Neural cell (in vitro differentiated cells): ENCODE data around the gene CD200R1L. TPM values are rescaled to one million over a fixed set of nuclear protein-coding genes. Genes with fewer than 3 reads are reported as not detected.

Source experiments
- H2AFZ ChIP-seq: fragments of 200-600, 300-800 bp; sonication (generic), shearing (Covaris generic); 2 replicates; pipeline ENCODE4 v1.6.0; 2014; ENCODE audit warnings: low read depth, mild to moderate bottlenecking, antibody characterized with exemption, low read length, moderate library complexity
- H3F3A ChIP-seq: fragments of 200-600 bp; shearing (Covaris generic); 2 replicates; pipeline ENCODE4 v1.6.1; 2016; ENCODE audit warnings: mild to moderate bottlenecking, moderate library complexity, mixed read lengths, antibody characterized with exemption, low read length; ENCODE audit not compliant: insufficient read depth, poor library complexity, severe bottlenecking
- H3K27ac ChIP-seq: fragments of 200-600, 300-800 bp; sonication (generic), shearing (Covaris generic); 2 replicates; pipeline ENCODE4 v1.5.1; 2014; ENCODE audit warnings: mild to moderate bottlenecking, low read length, moderate library complexity
- H3K27me3 ChIP-seq: fragments of 300-800, 200-600 bp; sonication (generic), shearing (Covaris generic); 2 replicates; pipeline ENCODE4 v1.6.0; 2014; ENCODE audit warnings: mild to moderate bottlenecking, low read depth, low read length, moderate library complexity; ENCODE audit not compliant: insufficient read depth
- H3K36me3 ChIP-seq: fragments of 300-800, 200-600 bp; sonication (generic), shearing (Covaris generic); 2 replicates; pipeline ENCODE4 v1.5.1; 2014; ENCODE audit warnings: mild to moderate bottlenecking, antibody characterized with exemption, low read length, moderate library complexity; ENCODE audit not compliant: insufficient read depth
- H3K4me2 ChIP-seq: fragments of 300-800, 200-600 bp; sonication (generic), shearing (Covaris generic); 2 replicates; pipeline ENCODE4 v1.6.0; 2014; ENCODE audit warnings: mild to moderate bottlenecking, low read length
- H3K4me3 ChIP-seq: fragments of 300-800, 200-600 bp; sonication (generic), shearing (Covaris generic); 2 replicates; pipeline ENCODE4 v1.5.1; 2014; ENCODE audit warnings: mild to moderate bottlenecking, low read length, moderate library complexity
- H3K79me2 ChIP-seq: fragments of 200-600 bp; shearing (Covaris generic); replicated peaks from 2 replicates; pipeline ENCODE4 v1.6.0; 2014; ENCODE audit warnings: mild to moderate bottlenecking, low read length, moderate library complexity; ENCODE audit not compliant: insufficient read depth
- H3K9ac ChIP-seq: fragments of 300-800, 200-600 bp; sonication (generic), shearing (Covaris generic); 2 replicates; pipeline ENCODE4 v1.6.1; 2016; ENCODE audit warnings: mild to moderate bottlenecking, low read length, mixed read lengths
- H3K9me2 ChIP-seq: fragments of 200-600 bp; shearing (Covaris generic); 2 replicates; pipeline ENCODE4 v1.6.1; 2016; ENCODE audit warnings: mild to moderate bottlenecking, low read length, mixed read lengths; ENCODE audit not compliant: insufficient read depth
- H3K9me3 ChIP-seq: fragments of 200-600, 300-800 bp; sonication (generic), shearing (Covaris generic); 2 replicates; pipeline ENCODE4 v1.6.1; 2016; ENCODE audit warnings: mild to moderate bottlenecking, mixed run types, low read length, moderate library complexity, mixed read lengths
- H4K20me1 ChIP-seq: fragments of 200-600 bp; shearing (Covaris generic); 2 replicates; pipeline ENCODE4 v1.6.1; 2016; ENCODE audit warnings: mild to moderate bottlenecking, mixed run types; ENCODE audit not compliant: insufficient read depth
- EP300 ChIP-seq: fragments of 450-650 bp; conservative IDR thresholded peaks from 2 replicates; pipeline ENCODE4 v1.6.1; 2014; ENCODE audit warnings: antibody characterized with exemption, mild to moderate bottlenecking, moderate library complexity; ENCODE audit not compliant: poor library complexity, severe bottlenecking
- EZH2 ChIP-seq: fragments of 200-600, 300-800 bp; shearing (Covaris generic), sonication (generic); IDR thresholded peaks from 2 replicates; pipeline ENCODE4 v1.6.1; 2014; ENCODE audit warnings: antibody characterized with exemption, low read length, borderline replicate concordance, mild to moderate bottlenecking; ENCODE audit not compliant: insufficient read depth, poor library complexity, severe bottlenecking
- MXI1 ChIP-seq: fragments of 450-650 bp; conservative IDR thresholded peaks from 2 replicates; pipeline ENCODE4 v1.6.1; 2014; ENCODE audit warnings: antibody characterized with exemption, mild to moderate bottlenecking; ENCODE audit not compliant: poor library complexity, severe bottlenecking
- POLR2AphosphoS5 ChIP-seq: IDR thresholded peaks from 2 replicates; pipeline ENCODE4 v1.6.1; 2012
- RAD21 ChIP-seq: fragments of 450-650 bp; conservative IDR thresholded peaks from 2 replicates; pipeline ENCODE4 v1.6.1; 2014; ENCODE audit warnings: antibody characterized with exemption, mild to moderate bottlenecking, moderate library complexity
- SMC3 ChIP-seq: fragments of 450-650 bp; conservative IDR thresholded peaks from 2 replicates; pipeline ENCODE4 v1.6.1; 2014; ENCODE audit warnings: antibody characterized with exemption, mild to moderate bottlenecking, moderate library complexity; ENCODE audit not compliant: poor library complexity
- TAF1 ChIP-seq: IDR thresholded peaks from 2 replicates; pipeline ENCODE4 v1.6.1; 2012; ENCODE audit warnings: low read depth
- polyA plus RNA-seq: library from polyadenylated mRNA; depleted of rRNA; stranded (reverse); fragments of >200 nt; gene quantifications from 2 replicates; pipeline ENCODE4 v1.2.3, GENCODE V29; 2014
- TF ChIP-seq, protein P1 (sequence below): IDR thresholded peaks from 2 replicates; pipeline ENCODE4 v1.6.1; 2012; ENCODE audit warnings: borderline replicate concordance
- TF ChIP-seq, protein P2 (sequence below): fragments of 450-650 bp; IDR thresholded peaks from 2 replicates; pipeline ENCODE4 v1.5.1; 2014; ENCODE audit warnings: antibody characterized with exemption, mild to moderate bottlenecking, moderate library complexity; ENCODE audit not compliant: poor library complexity, severe bottlenecking

CD200R1L gene
- polyA plus RNA-seq, 1 donor from 2014 or later, result not detected

DNA sequence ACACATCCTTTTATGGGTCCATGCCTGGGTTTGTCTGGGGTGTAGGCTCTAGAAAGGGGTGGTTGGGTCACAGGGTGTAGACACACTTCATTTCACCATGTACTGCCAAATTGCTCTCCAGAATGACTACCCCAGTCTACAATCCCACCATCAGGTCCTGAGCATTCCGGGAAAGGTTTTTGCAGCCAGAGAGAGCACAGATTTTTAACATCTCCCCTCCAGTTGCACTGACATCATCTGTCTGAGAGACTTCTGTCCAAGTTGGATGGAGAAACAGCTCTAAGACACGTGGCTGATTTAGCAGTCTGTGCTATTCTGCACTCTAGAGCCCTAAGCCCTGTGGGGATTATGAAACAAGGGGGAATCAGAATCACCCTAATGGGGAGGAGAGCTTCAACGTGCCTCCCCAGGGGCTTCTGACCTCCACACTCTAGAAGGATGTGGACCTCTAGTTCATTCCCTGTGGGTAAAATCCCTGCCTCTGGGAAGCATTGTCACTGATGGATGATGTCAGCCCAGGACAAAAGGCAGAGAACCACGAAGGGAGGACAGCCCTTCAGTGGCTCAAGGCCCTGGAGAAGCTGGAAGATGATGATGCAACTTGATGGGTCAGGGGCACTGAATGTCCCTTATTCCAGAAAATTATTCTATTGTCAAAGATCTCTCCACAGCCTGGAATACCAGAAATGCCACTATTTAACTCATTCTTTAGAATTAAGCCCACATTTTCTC is 71.5 kb downstream of the CD200R1L start:
- H3K4me2 ChIP-seq, result no peak overlapping the region
- H3K27ac ChIP-seq, result no peak overlapping the region
- no peaks in the 10 kb centered on the region for H3K79me2 ChIP-seq
- H4K20me1 ChIP-seq, result no peaks in the 10 kb centered on the region
- H3K9ac ChIP-seq, result no peak overlapping the region
- H3K36me3 ChIP-seq, result no peaks in the 10 kb centered on the region
- no peaks in the 10 kb centered on the region for H3F3A ChIP-seq
- no peaks in the 10 kb centered on the region for H3K9me3 ChIP-seq
- TF ChIP-seq EP300, result no peak
- no peak for TF ChIP-seq SMC3
- no peak for TF ChIP-seq POLR2AphosphoS5
- TF ChIP-seq MXI1, result no peak
- TF ChIP-seq, protein P1, sequence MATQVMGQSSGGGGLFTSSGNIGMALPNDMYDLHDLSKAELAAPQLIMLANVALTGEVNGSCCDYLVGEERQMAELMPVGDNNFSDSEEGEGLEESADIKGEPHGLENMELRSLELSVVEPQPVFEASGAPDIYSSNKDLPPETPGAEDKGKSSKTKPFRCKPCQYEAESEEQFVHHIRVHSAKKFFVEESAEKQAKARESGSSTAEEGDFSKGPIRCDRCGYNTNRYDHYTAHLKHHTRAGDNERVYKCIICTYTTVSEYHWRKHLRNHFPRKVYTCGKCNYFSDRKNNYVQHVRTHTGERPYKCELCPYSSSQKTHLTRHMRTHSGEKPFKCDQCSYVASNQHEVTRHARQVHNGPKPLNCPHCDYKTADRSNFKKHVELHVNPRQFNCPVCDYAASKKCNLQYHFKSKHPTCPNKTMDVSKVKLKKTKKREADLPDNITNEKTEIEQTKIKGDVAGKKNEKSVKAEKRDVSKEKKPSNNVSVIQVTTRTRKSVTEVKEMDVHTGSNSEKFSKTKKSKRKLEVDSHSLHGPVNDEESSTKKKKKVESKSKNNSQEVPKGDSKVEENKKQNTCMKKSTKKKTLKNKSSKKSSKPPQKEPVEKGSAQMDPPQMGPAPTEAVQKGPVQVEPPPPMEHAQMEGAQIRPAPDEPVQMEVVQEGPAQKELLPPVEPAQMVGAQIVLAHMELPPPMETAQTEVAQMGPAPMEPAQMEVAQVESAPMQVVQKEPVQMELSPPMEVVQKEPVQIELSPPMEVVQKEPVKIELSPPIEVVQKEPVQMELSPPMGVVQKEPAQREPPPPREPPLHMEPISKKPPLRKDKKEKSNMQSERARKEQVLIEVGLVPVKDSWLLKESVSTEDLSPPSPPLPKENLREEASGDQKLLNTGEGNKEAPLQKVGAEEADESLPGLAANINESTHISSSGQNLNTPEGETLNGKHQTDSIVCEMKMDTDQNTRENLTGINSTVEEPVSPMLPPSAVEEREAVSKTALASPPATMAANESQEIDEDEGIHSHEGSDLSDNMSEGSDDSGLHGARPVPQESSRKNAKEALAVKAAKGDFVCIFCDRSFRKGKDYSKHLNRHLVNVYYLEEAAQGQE, result no peak
- TF ChIP-seq RAD21, result no peak
- no peak for TF ChIP-seq EZH2
- TF ChIP-seq, protein P2, sequence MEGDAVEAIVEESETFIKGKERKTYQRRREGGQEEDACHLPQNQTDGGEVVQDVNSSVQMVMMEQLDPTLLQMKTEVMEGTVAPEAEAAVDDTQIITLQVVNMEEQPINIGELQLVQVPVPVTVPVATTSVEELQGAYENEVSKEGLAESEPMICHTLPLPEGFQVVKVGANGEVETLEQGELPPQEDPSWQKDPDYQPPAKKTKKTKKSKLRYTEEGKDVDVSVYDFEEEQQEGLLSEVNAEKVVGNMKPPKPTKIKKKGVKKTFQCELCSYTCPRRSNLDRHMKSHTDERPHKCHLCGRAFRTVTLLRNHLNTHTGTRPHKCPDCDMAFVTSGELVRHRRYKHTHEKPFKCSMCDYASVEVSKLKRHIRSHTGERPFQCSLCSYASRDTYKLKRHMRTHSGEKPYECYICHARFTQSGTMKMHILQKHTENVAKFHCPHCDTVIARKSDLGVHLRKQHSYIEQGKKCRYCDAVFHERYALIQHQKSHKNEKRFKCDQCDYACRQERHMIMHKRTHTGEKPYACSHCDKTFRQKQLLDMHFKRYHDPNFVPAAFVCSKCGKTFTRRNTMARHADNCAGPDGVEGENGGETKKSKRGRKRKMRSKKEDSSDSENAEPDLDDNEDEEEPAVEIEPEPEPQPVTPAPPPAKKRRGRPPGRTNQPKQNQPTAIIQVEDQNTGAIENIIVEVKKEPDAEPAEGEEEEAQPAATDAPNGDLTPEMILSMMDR, result no peak
- TF ChIP-seq TAF1, result no peak
- H3K4me3 ChIP-seq, result no peak overlapping the region
- H3K9me2 ChIP-seq, result no peaks in the 10 kb centered on the region
- H3K27me3 ChIP-seq, result no peaks in the 10 kb centered on the region
- H2AFZ ChIP-seq, result no peak overlapping the region

DNA sequence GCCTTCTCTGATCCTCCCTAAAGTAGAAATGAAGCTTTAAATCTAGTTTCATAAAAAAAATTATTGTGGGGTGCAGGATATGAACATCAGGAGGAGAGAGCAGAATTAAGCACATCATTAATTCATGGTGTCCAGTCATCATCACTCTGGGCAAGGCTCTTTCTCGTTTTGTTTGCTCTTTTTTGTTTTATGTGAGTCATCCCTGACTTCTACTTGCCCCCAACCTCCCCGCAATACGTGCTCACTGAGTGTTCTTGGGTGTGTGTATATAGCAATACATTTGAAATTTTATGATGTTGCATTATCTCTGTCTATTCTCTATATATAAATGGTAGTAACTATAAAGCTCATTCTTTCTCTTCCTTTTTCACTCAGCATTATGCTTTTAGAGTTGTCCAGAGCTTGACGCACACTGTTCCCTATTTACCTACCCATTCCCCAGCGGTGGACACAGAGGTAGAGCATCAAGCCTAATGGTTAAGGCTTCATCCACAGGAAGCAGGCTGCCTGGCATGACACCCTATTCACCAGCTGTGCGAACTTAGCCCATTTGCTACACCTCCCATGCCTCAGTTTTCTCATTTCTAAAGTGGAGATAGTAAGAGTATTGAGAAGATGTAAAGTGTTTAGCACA is 72.3 kb downstream of the CD200R1L start:
- Histone ChIP-seq H2AFZ (no peak overlapping the region), H3K27me3 (no peaks in the 10 kb centered on the region), H3F3A (no peaks in the 10 kb centered on the region), H3K9ac (no peak overlapping the region), H3K9me2 (no peaks in the 10 kb centered on the region), H4K20me1 (no peaks in the 10 kb centered on the region), H3K4me3 (no peak overlapping the region), H3K27ac (no peak overlapping the region), H3K36me3 (no peaks in the 10 kb centered on the region), H3K4me2 (no peak overlapping the region), H3K79me2 (no peaks in the 10 kb centered on the region), H3K9me3 (no peaks in the 10 kb centered on the region)
- TF ChIP-seq TAF1, result no peak
- no peak for TF ChIP-seq MXI1
- TF ChIP-seq, protein P2, result no peak
- TF ChIP-seq, protein P1, result no peak
- no peak for TF ChIP-seq RAD21
- TF ChIP-seq SMC3, result no peak
- TF ChIP-seq EP300, result no peak
- TF ChIP-seq EZH2, result no peak
- TF ChIP-seq POLR2AphosphoS5, result no peak
